AML-193 (cell line): ENCODE data around the gene ZNF331.

ENCODE experiments used
- DNase-seq, 2 experiments: peaks; one replicate each; lab custom pipeline; 2025; lab: John Stamatoyannopoulos, UW

The ZNF331 gene

DNA sequence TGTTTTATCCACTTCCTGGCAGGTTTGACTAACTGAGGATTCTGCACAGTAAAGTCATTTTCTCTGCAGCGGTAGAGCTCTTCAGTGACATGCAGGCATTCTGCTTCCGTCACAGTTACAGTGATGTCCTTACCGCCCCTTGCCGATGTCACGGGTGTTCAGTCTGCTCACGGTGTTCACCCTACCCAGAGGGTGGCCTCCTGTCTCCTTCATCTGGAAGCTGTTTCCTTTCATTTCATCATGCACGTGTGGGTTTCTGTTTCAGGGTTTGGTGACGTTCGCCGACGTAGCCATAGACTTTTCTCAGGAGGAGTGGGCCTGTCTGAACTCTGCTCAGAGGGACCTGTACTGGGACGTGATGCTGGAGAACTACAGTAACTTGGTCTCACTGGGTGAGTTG is 33.4 kb downstream of the ZNF331 start:
- DNase-seq = no peak

DNA sequence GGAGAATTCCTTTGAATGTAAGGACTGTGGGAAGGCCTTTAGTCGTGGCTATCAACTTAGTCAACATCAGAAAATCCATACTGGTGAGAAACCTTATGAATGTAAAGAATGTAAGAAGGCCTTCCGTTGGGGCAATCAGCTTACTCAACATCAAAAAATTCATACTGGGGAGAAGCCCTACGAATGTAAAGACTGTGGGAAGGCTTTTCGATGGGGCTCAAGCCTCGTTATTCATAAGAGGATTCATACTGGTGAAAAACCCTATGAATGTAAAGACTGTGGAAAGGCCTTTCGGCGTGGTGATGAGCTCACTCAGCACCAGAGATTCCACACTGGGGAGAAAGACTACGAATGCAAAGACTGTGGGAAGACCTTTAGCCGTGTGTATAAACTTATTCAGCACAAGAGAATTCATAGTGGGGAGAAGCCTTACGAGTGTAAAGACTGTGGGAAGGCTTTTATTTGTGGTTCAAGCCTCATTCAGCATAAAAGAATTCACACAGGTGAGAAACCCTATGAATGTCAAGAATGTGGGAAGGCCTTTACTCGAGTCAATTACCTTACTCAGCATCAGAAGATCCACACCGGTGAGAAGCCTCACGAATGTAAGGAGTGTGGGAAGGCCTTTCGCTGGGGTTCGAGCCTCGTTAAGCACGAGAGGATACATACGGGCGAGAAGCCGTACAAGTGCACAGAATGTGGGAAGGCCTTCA is 39.2 kb downstream of the ZNF331 start:
- DNase-seq = no peak

DNA sequence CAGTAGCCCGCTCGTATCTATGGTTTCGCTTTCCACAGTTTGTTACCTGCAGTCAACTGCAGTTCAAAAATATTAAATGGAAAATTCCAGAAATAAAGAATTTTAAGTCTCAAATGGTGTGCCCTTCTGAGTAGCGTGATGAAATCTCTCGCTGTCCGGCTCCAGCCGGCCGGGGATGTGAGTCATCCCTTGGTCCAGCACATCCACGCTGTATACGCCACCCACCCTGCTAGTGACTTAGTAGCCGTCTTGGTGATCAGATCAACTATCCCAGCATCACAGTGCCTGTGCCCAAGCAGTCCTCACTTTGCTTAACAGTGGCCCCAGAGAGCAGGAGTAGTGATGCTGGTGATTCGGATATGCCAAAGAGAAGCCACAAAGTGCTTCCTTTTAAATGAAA is 40.0 kb downstream of the ZNF331 start:
- DNase-seq = no peak

DNA sequence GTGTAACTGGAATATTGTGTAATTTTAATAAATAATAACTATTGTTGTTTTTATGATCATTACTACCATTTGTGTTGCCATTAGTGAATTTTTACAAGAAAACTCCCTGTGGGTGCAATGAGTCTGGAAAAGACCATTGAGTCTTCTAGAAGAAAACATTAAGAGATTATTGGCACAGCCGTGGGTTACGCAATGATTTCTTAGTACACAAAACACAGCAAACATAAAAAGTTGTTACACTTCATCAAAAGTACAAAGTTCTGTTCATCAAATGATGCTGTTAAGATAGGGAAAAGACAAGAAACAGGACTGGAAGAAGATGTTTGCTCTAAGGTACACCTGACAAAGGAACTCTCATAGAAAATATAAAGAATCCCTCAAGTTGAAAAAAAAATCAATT is 41.6 kb downstream of the ZNF331 start:
- no peak for DNase-seq

DNA sequence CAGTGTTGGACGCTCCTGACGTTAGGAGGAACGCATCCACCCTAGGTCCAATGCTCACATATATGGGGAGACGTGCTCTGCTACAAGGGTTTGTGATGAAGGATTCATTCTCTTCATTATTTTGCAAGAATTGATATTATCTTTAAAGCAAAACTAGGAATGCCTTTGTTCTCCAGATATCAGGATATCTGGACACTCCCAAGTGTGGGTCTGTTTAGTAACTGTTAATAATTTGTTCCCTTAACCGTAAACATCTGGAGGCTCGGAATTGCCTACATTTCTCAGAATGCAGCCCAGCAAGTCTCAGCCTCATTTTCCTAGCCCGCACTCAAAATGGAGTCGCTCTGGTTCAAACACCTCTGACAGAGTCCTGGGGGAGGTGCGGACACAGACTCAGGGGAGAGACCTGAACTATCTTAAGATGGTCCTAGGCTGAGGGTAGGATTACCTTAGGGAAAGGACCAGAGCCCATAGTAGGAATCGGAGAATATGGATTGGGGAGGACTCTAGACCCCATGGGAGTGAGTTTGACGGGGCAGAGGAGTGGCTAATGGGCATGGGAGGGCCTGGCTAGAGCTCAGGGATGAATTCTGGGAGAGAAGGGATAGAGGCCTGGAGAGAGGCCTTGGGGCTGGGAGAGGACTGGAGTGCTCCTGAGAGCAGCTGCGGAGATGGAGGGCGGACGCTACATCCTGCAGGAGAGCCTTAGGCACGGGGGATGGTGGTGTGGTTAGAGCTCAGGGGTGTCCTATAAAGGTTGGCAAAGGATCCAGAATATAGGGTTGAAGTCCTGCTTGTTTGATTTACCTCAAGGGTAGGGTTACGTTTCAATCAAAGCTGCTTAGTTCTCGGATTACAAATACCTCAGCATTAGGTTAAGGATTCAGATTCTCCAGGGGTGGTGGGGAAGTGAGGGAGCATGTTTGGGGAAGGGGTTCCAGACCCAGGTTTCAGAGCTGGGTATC is 43.2 kb downstream of the ZNF331 start:
- no peak for DNase-seq

DNA sequence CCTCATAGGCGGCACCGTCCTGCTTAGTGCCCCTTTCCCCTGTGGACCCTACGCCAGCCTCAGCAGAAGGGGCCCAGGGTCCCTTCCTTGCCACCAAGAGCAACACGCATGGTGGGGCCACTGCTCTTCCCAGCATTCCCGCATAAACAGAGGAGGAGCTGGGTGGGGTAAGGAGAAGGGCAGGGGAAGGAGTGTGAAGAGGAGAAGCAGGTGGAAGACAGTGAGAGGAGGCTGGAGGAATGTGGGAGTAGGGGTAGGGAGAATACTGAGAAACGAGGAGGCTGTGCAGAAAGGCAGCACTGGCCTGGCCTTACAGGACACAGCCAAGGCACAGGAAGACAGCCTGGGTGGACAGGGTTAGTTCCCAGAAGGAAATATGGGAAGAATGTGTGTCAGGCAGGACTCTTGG is 43.9 kb downstream of the ZNF331 start:
- no peak for DNase-seq

DNA sequence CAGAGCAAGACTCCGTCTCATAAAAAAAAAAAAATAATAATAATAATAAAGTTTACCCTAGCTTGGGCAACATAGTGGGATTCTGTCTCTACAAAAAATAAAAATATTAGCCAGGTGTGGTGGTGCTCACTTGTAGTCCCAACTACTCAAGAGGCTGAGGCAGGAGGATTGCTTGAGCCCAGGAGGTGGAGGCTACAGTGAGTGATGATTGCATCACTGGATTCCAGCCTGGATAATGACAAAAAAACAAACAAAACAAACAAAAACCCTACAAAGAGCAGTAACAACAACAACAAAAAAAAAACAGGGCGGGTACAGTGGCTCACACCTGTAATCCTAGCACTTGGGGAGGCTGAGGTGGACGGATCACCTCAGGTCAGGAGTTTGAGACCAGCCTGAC is 45.2 kb downstream of the ZNF331 start:
- no peak for DNase-seq

DNA sequence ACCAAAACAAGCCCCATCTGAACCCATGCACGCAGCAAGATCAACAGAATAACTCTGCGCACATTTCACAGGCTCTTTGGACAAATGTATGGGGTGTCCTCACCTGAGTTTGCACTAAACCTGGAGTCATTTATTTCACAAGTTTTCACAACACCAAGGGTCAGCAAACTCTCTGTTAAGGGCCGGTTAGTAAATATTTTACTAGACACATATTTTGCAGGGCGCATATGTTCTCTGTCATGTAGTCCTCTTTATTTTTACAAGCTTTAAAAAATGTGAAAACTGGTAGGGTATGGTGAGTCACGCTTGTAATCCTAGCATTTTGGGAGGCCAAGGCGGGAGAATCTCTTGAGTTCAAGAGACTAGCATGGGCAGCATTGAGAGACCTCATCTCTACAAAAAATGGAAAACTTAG is 48.3 kb downstream of the ZNF331 start:
- no peak for DNase-seq

DNA sequence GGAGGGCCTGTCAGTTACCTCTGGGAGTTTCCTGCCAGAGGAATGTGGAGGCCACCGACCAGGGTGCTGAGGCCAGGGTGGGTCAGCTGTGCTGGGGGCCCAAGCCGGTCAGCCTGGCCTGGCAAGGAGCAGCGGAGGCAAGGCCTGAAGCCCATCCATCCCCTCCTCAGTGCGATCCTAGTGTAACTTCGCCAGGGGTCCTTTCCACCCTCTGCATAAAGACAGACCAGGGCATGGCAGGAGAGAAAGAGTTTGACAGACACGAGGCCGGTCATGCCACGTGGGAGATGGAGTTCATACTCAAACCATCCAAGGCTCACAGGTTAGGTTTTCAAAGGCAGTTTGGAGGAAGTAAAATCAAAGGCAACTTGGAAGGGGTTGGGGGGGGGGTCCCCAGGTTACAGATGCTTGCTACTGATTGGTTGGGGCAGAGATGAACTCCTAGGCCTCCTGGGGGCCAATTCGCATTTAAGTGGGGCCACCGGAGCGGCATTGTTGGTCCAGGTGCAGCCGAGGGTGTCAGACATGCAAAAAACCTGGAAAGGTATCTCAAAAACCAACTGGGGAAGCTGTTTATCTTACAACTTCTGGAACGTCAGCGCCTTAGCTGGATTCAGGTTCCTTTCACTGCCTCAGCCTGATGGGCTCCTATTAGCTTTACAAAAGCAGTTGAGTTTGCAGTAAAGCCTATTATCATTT is 57.0 kb downstream of the ZNF331 start:
- DNase-seq = no peak

DNA sequence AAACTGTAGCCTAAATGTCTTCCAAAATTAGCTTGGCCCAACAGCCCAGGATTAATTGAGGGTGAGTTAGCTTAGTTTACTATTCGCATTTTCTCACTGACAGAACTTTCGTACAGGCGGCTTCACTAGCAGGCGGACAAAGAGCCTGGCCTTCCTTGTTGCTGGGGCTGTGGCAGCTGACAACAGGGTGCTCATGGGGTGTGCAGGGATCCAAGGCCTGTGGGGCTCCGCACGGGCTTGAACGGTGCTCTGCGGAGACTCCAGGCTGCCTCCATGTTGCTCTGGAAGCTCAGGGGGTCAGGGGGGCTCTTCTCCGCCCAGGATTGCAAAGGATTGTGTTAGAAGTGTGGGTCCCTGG is 57.5 kb downstream of the ZNF331 start:
- DNase-seq = no peak

DNA sequence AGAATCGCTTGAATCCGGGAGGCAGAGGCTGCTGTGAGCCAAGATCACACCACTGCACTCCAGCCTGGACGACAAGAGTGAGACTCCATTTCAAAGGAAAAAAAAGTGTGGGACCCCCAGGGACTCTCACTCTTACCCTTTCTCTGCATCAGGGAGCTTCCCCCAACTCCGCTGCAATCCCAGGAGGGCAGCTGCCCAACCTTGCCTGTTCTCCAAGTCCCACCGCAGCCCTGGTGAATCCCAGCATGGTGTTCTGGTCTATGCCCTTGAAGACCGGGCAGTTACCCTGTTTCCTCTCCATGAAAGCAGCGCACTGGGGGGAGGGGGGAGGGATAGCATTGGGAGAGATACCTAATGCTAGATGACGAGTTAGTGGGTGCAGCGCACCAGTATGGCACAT is 58.1 kb downstream of the ZNF331 start:
- no peak for DNase-seq

DNA sequence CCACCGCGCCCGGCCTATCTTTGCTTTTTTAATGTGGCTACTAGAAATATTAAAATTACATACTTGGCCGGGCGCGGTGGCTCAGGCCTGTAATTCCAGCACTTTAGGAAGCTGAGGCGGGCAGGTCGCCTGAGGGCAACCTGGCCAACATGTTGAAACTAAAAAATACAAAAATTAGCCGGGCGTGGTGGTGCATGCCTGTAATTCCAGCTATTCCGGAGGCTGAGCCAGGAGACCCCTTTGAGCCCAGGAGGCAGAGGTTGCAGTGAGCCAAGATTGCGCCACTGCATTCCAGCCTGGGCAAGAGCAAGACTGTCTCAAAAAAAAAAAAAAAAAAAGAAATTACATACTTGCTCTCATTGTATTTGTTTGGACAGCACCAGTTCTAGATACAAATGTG is 59.1 kb downstream of the ZNF331 start:
- no peak for DNase-seq

DNA sequence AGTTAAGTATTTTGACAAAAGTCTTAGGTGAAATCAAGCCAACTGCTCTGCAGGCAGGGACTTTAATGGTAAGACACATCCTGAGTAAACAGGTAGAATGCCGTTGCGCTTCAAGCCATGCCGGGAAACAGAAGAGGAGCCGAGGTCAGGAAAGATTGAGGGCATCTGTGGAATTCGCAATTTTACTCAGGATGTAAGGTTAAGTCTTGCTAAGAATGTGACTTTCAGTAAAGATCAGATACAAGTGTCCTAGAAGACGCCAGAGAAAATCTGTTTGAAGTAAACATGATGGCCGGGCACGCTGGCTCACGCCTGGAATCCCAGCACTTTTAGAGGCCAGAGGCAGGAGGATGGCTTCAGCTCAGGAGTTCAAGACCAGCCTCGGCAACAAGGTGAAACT is 60.4 kb downstream of the ZNF331 start:
- no peak for DNase-seq

DNA sequence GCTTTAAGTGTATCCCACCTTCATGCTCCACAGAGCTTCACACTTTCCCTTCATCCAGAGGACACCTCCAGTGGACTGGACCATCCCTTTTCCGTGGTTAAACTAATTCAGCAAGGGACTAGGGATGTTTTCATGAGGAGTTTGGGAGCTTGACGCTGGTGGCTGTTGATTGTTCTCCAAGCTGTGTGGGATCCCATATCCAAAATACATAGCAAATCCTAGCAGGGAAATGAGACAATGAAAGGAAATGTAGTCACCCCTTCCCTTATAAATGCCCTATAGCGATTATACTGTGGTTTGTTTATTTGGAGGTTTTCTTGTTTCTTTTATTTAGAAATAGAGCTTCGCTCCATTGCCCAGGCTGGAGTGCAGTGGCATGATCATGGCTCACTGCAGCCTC is 62.3 kb downstream of the ZNF331 start:
- DNase-seq = no peak

DNA sequence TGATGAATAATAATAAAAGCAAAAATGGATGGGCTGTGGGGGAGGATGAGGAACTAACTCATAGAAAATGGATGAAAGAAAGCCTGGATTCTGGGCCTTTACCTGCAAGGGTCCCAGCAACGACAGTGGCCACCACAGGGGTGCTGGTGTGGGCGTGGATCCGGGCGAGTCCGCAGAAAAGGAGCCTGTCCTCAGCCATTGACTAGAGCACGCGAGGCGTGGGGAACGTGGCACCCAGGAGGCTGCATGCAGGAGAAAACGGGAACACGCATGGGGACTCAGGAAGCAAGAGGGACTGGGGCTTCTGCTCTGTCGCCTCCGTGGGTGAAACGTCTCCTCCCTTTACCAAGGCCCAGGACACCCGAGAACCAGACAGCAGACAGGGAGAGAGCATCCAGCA is 68.1 kb downstream of the ZNF331 start:
- no peak for DNase-seq

DNA sequence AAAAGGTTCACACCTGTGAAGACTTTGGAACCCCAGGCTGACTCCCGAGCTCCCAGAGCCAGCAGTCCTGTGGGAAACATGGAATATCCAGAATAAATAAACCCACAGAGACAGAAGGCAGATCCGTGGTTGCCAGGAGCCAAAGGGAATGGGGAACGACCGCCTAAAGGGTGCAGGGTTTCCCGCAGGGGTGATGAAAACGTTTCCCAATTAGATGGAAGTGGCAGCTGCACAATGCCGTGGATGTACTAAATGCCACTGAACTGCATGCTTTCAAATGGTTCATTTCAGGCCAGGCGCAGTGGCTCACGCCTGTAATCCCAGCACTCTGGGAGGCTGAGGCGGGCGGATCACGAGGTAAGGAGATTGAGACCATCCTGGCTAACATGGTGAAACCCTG is 70.4 kb downstream of the ZNF331 start:
- no peak for DNase-seq

DNA sequence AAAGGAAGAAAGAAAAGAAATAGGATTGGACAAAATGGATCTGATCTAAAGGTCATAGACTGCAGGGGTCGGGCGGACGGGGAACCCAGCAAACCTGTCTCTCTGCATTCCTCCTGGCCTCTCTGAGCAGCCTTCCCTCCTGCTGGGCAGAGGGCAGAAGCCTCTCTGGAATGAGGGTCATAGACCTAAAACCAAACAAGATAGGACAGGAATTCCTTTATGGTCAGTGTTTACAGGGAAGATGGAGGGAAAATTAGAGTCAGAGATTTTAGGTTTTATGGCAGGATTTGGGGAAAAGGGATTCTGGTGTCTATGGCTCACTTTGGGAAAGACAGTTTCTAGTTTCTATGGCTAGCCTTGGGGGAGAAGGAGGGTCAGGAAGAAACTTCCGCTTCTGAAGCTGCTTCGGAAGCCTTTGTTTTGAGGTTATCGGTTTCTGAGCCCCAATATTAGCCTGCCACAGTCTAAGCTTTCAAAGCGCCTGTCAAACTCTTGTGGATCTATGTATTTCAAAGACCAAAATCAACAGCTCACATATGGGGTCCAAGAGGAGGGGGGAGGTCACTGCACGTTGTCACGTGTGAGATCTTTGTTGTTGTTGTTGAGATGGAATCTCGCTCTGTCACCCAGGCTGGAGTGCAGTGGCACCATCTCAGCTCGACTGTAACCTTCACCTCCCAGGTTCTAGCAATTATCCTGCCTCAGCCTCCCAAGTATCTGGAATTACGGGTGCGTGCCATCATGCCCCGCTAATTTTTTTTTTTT is 75.0 kb downstream of the ZNF331 start:
- DNase-seq = no peak

DNA sequence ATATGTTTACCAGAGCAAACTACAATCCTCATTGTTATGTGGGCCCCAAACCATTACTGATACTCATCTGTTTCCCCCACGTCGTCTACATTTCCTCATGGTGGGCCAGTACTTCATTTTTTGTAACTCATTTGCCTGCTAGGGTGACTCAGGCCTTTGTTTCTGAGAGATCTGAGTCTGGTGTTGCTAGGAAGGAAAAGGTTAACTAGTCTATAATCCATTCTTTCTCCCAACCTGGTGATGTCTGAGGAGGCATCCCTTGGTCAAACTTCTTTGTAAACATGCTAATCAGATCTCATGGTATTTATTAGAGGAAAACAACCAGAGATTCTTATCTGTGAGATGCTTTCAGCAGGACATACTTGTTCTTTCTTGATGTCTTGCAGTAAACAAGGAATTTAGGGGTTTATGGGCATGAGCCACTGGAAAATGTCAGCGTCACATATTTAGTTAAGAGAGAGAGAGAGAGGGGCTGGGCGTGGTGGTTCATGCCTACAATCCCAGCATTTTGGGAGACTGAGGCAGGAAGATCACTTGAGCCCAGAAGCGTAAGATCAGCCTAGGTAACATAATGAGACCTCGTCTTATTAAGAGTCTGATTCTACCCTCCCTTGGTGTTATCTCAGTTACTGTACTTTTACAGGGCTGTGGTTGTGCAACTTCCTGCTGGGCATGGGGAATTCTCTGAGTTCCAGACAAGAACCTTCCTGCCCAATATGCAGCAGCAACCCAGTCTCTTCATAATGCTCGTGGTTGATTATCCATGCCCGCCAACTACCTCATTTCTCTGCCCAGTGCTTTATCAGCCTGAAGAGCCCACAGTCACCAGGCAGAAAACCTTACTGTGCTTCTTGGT is 84.2 kb downstream of the ZNF331 start:
- no peak for DNase-seq

DNA sequence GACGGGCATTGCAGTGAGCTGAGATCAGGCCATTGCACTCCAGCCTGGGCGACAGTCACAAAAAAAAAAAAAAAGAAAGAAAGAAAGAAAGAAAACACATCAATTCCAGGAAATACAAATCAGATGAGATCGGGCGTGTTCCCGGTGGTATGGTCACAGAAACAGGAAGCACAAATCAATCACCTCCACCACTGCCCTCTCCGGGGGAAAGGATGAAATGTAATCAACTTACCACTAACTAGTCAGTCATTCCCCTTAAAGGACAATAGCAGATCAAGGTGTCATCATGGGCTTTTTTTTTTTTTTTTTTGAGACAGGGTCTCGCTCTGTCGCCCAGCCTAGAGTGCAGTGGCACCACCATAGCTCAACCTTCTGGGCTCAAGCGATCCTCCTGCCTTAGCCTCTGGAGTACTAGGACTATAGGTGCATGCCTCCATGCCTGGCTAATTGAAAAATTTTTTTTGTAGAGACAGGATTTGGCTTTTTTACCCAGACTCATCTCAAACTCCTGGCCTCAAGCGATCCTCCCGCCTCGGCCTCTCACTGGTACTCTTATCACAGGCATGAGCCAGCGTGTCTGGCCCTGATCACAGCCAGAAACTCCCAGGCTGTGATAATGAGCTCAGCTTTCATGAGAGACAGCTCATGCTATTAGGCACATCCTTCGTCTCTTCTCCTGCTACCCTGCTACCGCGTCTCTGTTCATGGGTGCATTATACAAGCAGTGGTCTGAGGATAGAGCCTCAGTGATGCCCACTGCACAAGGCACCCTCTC is 87.0 kb downstream of the ZNF331 start:
- no peak for DNase-seq

DNA sequence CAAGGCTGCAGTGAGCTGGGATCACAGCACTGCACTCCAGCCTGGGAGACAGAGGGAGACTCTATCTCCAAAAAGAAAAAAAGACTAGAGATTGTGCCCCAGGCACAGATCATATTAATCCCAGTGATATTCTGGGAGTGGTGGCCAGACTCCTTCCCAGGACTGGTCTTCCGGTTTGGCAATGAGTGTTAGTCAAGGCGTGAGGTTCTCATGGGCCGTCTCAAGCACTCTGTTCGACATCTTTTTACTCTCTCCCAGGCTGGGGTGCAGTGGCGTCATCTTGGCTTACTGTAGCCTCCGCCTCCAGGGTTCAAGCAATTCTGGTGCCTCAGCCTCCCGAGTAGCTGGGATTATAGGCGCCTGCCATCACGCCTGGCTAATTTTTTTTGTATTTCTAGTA is 88.5 kb downstream of the ZNF331 start:
- DNase-seq = no peak
